ENCODE measurements around the gene KLF16. TPM values are rescaled to one million over a fixed set of nuclear protein-coding genes. Genes with fewer than 3 reads are reported as not detected.

Gene KLF16
- total RNA-seq, 2 donors from 2014 or later, result 7.7 to 11.0 TPM

DNA sequence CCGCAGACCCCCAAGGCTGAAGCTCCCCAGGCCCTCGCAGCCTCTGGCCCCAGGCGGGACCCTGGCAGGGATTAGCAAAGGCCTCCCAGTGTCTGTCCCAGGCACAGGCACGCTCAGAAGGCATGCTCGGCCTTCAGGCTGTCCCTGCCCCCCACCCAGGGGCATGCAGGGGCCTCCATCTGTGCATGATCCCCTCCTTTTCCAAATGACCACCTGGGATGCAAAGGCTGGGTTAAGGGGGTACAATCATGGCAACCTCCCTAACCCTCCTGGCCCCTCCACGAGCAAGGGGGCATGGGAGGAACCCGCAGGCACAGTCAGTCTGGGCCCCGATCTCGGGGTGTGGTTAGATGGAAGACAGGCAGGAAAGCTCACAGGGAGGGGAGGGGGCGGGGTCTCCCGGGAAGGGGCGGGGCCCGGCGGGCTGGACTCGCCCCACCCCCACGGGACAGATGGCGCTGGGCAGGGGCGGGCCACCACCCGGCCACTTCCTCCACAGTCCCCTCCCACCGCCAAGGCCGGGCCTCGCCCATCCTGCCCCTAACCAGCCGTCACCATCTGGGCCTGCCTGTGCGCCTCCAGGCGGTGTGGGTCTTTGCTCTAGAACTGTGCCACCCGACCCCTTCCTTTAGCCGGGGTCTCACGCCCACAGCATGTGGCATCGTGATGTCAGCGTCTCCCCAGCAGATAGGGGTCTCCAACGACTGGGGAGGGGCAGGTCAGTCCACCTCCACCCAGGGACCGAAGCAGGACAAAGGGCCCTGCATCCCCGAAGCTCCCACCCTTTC is 8.1 kb downstream of the KLF16 start:
- H3K4me1 ChIP-seq (ENCODE audit: control insufficient read depth in 1 of 2, low read depth in 2 of 2), result peaks cover 31 to 50% of the 10 kb centered on the region in 2 donors
- DNase-seq (ENCODE audit: low spot score) (no peak), ATAC-seq (ENCODE audit: insufficient number of reproducible peaks, low FRiP score, low read depth) (no peak)
- no peaks in the 10 kb centered on the region for H3K27me3 ChIP-seq (replicated peaks; ENCODE audit: insufficient read depth)
- H3K4me3 ChIP-seq, result peak overlapping the region; percentile 68
- TF ChIP-seq, protein P1, sequence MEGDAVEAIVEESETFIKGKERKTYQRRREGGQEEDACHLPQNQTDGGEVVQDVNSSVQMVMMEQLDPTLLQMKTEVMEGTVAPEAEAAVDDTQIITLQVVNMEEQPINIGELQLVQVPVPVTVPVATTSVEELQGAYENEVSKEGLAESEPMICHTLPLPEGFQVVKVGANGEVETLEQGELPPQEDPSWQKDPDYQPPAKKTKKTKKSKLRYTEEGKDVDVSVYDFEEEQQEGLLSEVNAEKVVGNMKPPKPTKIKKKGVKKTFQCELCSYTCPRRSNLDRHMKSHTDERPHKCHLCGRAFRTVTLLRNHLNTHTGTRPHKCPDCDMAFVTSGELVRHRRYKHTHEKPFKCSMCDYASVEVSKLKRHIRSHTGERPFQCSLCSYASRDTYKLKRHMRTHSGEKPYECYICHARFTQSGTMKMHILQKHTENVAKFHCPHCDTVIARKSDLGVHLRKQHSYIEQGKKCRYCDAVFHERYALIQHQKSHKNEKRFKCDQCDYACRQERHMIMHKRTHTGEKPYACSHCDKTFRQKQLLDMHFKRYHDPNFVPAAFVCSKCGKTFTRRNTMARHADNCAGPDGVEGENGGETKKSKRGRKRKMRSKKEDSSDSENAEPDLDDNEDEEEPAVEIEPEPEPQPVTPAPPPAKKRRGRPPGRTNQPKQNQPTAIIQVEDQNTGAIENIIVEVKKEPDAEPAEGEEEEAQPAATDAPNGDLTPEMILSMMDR (IDR thresholded peaks at IDR 0.05), result no peak
- no peaks in the 10 kb centered on the region for H3K36me3 ChIP-seq
- H3K27ac ChIP-seq, result peak overlapping the region in 1 of 2 donors; percentile 75
- H3K9me3 ChIP-seq, result no peaks in the 10 kb centered on the region

DNA sequence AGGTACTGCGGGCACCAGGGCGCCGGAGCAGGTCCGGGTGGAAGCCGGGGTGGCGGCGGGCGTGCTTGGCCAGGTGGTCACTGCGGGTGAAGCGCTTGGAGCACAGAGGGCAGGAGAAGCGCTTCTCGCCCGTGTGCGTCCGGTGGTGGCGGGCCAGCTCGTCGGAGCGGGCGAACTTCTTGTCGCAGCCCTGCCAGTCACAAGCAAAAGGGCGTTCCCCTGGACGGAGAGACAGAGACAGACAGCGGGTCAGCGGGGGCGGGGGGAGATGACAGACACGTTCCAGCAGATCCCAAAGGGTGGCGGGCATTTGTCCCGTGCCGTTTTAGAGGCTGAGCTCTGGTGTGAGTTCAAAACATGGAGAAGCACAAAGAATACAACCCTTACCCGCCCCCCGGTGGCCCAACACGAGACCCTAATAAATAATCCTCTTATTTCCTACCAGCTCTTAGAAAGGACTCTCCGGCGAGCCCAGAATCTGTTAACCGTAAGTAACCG is 8.8 kb downstream of the KLF16 start:
- TF ChIP-seq, protein P1 (IDR thresholded peaks at IDR 0.05), result no peak
- Histone ChIP-seq H3K36me3 (no peaks in the 10 kb centered on the region), H3K4me1 (ENCODE audit: control insufficient read depth in 1 of 2, low read depth in 2 of 2) (peaks cover 27 to 44% of the 10 kb centered on the region in 2 donors), H3K9me3 (no peaks in the 10 kb centered on the region), H3K27ac (peak overlapping the region in 1 of 2 donors; percentile 53), H3K27me3 (replicated peaks; ENCODE audit: insufficient read depth) (no peaks in the 10 kb centered on the region), H3K4me3 (peak overlapping the region; percentile 41)
- DNase-seq (ENCODE audit: low spot score), result no peak
- ATAC-seq (ENCODE audit: insufficient number of reproducible peaks, low FRiP score, low read depth), result no peak

DNA sequence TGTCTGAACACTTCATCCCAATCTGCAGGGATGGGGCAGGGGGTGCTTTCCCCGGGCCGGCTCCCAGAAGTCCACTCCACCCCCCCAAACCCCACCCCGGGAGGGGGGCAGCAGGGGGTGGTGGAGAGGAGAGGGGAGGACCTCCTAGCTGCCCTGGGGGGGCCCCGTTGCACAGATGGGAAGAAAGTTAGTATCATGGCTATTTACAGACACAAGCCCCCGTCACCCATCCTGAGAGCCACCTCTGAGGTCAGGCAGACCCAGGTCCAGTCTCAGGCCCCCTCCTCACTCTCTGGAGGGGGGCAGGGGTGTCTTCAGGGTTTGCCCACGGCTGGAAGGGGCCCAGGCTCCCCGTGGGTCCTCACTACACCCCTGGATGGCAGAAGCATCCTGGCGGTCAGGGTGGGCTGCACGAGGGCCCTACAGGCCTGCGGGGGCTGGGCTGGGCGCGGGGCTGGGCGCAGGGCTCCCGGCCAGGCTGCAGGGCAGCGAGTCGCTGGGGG is 9.3 kb downstream of the KLF16 start:
- no peak for DNase-seq (ENCODE audit: low spot score)
- H3K4me3 ChIP-seq, result no peak overlapping the region
- H3K4me1 ChIP-seq (ENCODE audit: control insufficient read depth in 1 of 2, low read depth in 2 of 2), result peaks cover 25 to 41% of the 10 kb centered on the region in 2 donors
- no peaks in the 10 kb centered on the region for H3K27me3 ChIP-seq (replicated peaks; ENCODE audit: insufficient read depth)
- no peak for ATAC-seq (ENCODE audit: insufficient number of reproducible peaks, low FRiP score, low read depth)
- no peaks in the 10 kb centered on the region for H3K36me3 ChIP-seq
- no peak overlapping the region for H3K27ac ChIP-seq
- TF ChIP-seq, protein P1 (IDR thresholded peaks at IDR 0.05), result no peak
- no peaks in the 10 kb centered on the region for H3K9me3 ChIP-seq

DNA sequence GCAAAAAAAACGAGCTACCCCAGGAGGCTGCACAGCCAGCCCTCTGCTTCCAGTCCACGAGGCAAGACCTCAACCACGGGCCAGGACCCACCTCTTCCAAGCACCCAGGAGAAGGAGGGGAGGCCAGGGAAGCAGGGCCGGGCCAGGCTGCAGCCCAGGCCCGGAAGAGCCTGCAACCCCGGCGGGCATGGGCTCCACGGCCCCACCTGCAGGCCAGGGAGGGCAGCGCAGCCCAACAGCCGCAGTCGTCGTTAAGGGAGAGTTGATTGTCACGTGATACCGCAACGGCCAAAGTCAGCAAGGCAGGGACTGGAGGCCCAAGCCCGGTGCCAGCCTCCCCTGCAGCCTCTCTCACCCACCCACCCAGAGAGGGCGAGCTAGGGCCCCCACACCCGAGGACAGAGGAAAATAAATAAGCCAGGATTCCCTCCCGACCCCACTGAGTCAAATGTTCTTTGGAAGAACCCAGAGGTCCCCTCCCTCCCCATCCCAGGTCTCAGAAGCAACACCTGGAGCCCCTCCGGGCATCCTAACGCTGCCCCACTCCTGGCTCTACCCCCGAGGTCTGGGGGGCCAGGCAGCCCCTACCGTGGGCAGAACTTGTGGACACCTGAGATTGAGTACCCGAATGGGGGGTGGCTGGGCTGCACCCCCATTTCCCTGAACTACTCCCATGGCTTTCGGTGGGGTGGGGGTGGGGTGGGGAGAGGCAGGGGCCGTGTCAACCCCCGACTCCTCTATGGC is 9.9 kb downstream of the KLF16 start:
- Histone ChIP-seq H3K27ac (no peak overlapping the region), H3K27me3 (replicated peaks; ENCODE audit: insufficient read depth) (no peaks in the 10 kb centered on the region), H3K36me3 (no peaks in the 10 kb centered on the region), H3K9me3 (no peaks in the 10 kb centered on the region), H3K4me1 (ENCODE audit: control insufficient read depth in 1 of 2, low read depth in 2 of 2) (peaks cover 25 to 41% of the 10 kb centered on the region in 2 donors), H3K4me3 (no peak overlapping the region)
- DNase-seq (ENCODE audit: low spot score) (no peak), ATAC-seq (ENCODE audit: insufficient number of reproducible peaks, low FRiP score, low read depth) (no peak)
- TF ChIP-seq, protein P1 (IDR thresholded peaks at IDR 0.05), result peak; percentile 87

DNA sequence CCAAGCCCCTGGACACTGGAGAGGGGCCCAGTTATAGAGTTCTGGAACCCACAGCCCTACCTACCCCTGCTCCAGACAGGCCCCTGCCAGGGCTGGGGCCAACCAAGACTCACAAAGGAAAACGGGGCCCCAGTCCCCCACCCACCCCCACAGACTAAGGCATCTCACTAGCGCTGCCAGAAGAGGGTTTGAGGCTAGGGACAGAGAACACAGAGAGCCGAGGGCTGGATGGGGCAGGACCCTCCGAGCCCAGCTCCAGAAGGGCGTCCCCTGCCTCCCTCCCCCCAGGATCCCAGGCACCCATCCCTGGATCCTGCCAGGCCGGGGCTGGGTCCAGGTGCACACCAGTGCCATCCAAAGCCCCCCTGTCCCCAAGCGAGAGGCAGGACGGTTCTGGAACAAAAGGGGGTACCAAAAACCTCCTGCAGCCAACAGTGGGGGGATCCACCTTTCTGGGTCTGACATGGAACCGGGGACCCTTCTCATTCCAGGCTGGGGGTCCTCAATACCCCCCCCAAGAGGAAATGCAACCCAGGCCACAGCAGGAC is 10.7 kb downstream of the KLF16 start:
- no peaks in the 10 kb centered on the region for H3K27me3 ChIP-seq (replicated peaks; ENCODE audit: insufficient read depth)
- TF ChIP-seq, protein P1 (IDR thresholded peaks at IDR 0.05), result no peak

More for the DNA sequence above, 10.7 kb downstream of the KLF16 start:
- DNase-seq (ENCODE audit: low spot score) (no peak), ATAC-seq (ENCODE audit: insufficient number of reproducible peaks, low FRiP score, low read depth) (no peak)
- H3K27ac ChIP-seq, result no peak overlapping the region
- peaks cover 21 to 34% of the 10 kb centered on the region in 2 donors for H3K4me1 ChIP-seq (ENCODE audit: control insufficient read depth in 1 of 2, low read depth in 2 of 2)
- H3K9me3 ChIP-seq, result no peaks in the 10 kb centered on the region
- no peak overlapping the region for H3K4me3 ChIP-seq
- H3K36me3 ChIP-seq, result no peaks in the 10 kb centered on the region

Measured in thoracic aorta (tissue), 2 donors.